CMK (cell line): ENCODE data around the gene ATP6V1E1.

Source experiments
- DNase-seq: peaks from one replicate; pipeline ENCODE4 v3.0.0-alpha.2; 2010; ENCODE audit warnings: low read depth

Gene ATP6V1E1

DNA sequence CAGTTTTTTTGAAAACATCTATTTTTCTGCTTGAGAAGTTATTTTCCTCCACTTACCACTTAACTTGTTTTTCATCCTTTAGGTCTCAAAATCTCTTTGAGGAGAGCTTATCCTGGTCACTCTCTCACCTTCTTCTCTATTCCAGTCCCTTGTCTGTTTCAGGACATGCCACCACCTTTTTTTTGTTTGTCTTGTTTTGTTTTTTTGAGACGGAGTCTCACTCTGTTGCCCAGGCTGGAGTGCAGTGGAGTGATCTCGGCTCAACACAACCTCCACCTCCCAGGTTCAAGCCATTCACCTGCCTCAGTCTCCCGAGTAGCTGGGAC, 5.4 kb upstream of the ATP6V1E1 start:
- DNase-seq: no peak

DNA sequence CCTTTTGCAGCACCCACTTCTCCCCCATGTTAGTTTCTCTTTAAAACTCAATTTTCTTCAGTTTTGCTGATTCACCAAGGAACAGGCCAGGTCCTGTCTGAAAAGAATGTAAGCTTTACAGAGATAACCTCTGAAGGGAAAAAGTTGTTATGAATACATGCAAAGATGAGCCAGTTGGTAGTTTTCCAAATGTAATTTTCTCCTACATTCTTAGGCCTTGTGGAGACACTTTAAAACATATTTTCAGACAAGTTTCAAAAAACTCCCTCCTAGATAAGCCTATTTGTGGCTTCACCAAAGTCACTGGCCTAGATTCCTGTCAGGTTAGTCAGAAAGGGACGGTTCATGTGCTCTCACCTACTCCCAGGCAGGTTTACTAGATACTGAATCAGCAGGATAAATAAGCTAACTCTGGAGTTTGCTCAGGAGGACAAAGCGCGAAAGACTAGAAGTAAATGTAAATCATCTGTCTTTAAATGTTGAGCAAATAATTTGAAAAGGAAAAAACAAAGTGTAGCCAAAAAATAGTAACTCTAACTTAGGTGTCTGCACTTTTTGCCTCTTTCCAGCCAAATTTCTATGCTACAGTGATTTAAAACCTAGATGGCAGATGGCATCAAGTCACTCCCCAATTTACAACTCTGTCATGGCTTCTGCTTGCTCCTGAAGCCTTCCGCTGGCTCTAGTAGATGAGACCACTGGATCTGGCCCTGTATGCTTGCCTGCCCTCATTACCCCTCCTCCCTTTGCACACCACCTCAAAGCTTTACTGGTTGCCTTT, 4.9 kb upstream of the ATP6V1E1 start:
- no peak for DNase-seq

DNA sequence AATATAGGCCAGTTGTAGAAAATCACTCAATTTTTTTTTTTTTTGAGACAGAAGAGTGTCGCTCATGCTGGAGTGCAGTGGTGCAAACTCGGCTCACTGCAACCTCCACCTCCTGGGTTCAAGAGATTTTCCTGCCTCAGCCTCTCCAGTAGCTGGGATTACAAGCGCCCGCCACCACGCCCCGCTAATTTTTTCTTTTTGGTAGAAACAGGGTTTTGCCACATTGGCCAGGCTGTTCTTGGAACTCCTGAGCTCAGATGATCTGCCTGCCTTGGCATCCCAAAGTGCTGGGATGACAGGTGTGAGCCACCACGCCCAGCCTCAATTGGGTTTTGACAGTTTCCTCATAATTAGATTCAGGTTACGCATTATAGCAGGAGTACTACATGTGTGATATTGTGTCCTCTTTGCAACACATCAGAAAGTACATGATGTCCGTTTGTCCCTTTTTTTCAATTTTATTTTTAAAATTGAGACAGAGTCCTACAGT, 2.6 kb upstream of the ATP6V1E1 start:
- no peak for DNase-seq

DNA sequence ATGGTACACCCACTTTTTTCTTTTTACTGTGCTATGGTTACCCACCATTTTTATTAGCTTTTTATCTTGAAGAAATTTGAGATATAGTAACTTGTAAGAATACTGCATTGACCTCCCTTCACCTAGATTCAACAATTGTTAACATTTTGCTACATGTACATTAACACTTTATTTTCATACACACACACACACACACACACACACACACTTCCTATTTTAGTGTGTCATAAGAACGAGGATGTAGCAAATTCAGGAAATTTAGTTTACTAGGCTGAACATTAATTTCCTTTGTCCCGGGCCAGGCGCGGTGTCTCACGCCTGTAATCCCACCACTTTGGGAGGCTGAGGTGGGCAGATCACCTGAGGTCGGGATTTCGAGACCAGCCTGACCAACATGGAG, 1.1 kb upstream of the ATP6V1E1 start:
- no peak for DNase-seq

DNA sequence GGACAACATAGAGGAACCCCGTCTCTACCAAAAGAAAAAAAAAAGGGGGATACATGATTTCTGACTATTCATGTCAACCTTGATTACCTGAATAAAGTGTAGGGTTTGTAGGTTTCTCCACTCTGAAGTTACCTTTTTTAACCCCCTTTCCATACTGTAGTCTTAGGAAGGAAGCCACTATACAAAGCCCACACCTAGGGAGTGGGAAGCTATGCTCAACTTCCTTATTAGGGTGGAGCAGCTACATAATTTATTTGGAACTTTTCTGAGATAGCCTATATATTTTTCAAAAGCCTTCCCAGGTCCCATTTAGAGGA, 582 bp upstream of the ATP6V1E1 start:
- no peak for DNase-seq

DNA sequence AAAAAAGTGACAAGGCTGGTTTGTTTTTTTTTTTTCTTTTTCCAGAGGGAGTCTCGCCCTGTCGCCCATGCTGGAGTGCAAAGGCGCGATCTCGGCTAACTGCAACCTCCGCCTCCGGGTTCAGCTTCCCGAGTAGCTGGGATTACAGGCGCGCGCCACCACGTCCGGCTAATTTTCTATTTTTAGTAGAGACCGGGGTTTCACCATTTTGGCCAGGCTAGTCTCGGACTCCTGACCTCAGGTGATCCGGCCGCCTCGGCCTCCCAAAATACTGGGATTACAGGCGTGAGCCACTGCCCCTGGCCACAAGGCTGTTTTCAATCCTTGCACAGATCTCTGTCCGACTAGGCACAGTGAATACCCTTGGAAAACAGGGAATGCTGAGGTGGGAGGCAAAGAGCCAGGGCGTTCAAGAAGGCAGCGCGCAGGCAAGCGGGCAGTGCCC, 566 bp downstream of the ATP6V1E1 start:
- no peak for DNase-seq

DNA sequence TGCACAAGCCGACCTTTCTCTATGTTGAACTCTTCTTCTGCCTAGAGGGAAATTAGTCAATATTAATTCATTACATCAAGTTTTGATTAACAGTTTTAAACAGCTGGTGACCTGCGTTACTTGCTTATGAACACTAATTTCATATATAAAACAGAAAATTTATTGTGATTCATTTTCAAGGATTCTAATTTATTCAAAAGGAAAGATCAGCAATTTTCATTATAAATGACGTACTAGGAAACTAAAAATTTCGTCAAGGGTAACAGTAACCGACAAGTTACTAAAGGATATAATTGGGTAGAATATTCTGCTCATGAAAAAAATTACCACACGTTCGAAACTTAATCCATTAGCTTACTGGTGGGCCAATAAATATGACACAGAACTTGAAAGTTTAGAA, 15.3 kb downstream of the ATP6V1E1 start:
- no peak for DNase-seq

DNA sequence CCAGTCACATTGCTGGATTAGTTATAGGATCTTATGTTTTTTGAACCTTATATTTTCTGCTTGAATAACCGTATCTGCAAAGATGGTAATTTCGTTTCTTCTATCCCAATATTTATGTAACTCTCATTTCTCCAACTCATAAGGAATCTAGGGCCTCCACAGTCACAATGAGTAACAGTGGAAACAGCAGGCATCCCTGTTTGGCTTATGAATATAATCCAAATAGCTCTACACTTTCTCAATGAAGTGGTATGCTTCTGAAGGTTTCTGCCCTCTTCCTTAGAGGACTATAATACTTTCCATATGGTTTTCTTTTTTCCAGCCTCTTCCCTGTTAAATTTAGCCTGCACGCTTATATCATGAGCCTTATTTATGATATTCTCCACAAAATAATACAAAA, 16.5 kb downstream of the ATP6V1E1 start:
- no peak for DNase-seq

DNA sequence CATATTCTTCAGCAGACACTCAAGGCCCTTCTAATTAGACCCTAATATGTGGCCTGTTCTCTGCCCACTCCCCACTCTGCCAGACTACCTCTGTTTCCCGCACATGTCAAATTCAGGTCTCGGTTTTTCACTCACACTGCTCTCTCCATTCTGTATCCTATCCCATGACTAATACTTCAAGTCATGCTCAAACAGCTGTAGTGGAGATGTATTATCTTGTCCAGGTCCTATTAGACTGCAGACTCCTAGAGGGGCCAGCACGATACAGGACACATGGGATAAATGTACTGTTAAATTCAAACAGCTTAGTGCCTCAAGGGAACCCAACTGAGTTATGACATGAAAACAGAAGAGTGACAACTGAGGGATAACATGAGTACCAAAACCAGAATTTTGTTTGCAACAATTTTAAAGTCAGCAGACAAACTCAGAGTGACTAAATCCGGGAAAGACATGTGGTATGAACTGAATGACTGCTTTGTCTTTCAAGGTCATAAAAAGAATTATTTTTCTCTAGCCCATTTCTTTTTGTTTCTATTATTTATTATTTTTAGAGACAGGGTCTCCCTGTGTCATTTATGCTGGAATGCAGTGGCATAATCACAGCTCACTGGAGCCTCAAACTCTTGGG, 20.5 kb downstream of the ATP6V1E1 start:
- DNase-seq: no peak

DNA sequence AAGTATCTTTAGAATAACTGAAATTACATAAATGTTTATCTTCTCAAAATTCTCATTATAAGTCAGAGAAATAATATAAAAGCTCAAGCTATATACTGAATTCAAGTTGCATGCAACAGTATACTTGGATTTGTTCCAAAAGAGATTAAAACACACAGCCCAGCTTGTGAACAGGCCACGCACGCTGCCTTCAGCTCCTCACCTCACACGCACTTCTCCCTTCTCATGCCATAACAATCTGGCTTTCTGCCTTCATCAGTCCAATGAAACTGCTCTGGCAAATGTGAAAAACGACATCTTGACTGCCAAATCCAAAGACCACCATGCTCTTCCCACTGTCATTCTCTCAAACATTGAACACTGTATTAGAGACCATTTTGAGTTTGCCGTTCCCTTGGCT, 22.1 kb downstream of the ATP6V1E1 start:
- no peak for DNase-seq

DNA sequence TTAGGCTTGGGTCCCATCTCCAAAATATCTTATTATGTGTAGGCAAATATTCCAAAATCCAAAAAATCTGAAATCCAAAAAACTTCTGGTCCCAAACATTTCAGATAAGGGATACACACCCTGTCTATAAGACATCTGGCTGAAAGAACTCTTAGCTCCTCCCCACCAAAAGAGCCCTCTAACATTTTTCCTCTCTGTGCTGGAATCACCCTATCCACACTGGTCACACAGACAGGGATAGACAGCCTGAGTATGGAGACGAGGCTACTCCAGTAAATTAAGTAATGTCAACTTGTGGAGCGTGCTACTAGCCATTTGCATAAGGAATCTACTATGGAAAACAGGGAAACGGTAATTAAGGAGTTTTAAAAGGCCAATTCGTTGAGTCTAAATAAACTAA, 24.9 kb downstream of the ATP6V1E1 start:
- DNase-seq: no peak

DNA sequence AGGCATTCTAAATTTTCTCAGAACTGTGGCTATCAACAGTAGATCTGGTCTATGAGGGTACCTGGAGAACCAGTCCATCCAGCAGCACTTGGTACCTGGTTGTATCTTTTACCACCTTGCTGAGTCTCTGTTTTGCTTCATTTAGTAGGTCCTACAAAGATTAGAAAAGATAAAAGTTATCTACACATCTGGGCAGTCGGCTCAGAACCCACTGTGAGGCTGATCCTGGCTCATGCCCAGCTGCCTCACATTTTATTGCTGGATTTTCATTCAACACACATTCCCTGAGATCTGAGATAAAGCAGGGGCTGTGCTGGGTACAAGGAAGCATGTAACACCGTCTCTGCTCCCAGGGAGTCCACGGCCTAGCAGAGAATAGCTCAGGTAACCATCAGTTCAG, 27.5 kb downstream of the ATP6V1E1 start:
- DNase-seq: no peak

DNA sequence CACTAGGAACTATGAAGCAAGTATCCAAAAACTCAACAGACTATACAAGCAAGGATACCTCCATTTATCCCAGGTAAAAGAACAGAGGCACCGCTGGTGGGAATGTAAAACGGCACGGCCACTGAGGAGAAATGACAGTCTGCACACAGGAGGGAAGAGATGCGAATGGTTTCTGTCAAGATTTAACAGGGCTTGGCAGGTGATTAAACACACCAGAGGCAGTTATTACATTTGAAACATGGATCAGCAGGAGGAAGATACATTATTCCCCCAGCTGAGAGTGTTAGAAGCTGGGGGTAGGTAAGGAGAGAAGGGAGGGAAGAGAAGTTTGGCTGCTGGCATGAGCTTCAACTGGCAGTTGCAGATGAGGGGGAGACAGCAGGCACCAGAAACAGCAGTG, 30.2 kb downstream of the ATP6V1E1 start:
- no peak for DNase-seq

DNA sequence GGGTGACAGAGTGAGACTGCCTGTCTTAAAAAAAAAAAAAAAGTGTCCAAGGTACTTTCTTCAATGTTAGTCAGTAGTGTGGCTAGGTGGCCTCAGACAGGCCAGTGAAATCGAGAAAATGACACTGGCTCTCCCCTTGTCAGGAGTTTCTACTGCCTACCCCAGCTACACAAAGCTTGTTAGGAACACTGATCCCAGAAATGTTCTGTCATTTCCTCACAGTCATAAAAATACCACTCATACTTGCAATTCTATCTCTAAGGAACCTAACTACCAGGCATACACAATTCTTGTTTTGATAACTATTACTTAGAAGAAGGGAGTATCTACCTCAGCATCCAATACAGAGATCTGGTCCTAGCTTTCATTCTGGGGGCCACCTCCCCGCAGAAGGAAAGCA, 31.3 kb downstream of the ATP6V1E1 start:
- DNase-seq: no peak

DNA sequence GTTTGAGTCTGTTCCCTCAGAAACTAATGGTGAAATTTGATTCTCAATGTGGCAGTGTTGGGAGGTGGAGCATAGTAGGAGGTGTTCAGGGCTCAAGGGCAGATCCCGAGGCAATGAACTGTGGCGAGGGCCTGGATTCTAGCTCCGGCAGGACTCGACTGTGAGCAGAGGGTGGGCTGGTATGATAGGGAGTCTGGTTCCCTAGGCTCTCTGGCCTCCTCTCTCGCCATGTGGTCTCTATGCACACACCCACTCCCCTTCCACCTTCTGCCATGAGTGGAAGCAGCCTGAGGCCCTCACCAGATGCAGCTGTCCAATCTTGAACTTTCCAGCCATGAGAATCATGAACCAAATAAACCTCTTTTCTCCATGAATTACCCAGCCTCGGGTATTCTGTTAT, 32.3 kb downstream of the ATP6V1E1 start:
- DNase-seq: no peak

DNA sequence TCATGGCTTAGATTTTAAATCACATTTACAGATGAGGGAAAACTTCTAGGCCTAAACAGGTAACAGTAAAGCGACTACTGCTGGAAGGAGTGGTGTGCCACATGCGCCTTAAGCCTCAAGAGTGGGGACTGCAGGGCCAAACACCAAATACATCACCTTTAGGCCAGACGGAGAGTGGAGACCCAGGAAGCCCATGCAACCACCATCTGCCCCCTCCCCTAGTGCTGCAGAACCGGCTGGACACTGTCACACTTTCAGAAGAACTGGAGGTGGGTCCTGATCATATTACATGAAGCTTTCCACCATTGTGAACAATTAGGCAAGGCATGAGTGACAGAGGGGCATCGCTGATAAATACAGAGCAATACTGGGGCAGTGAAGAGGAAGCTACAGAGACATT, 36.3 kb downstream of the ATP6V1E1 start:
- no peak for DNase-seq

DNA sequence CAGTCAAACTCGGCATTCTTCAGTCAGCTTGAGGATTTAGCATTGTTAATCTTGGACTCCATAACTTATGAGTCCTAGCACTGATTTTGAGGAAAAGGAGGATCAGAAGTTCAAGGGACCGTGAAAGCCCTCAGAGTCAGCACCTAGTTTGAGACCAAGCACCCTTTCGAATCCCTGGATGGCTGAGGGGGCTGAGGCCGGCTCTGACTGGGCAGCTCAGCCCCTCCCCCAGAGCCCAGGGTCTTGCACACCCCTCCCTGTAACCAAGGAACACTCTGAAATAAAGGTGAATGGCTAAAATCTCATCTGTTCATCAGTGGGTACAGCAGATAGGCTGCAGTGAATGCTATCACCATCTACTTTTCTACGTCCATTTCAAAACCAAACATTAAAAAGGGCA, 38.0 kb downstream of the ATP6V1E1 start:
- no peak for DNase-seq

DNA sequence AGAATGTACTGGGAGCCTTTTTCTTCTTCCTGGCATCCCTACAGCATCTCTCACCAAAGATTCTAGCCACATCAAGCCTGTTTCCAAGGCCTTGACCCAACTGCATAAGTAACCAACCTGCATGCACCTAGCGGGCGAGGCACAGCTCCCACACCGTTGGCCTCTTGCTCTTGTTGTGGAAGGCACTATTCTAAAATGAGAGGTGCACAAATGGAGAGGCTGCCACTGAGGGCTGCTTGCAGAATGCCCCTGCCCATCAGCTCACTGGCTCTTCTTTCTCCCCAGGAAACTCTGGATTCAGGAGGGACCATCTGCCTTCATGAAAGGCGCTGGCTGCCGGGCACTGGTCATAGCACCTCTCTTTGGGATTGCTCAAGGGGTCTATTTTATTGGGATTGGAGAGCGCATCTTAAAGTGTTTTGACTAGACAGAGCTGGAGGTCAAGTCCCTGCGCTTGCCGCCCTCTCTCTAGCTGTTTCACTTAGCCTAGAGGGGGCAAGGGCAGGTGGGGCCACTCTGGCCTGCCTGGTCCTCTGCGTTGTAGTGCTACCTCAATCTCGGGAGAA, 38.7 kb downstream of the ATP6V1E1 start:
- DNase-seq: no peak

DNA sequence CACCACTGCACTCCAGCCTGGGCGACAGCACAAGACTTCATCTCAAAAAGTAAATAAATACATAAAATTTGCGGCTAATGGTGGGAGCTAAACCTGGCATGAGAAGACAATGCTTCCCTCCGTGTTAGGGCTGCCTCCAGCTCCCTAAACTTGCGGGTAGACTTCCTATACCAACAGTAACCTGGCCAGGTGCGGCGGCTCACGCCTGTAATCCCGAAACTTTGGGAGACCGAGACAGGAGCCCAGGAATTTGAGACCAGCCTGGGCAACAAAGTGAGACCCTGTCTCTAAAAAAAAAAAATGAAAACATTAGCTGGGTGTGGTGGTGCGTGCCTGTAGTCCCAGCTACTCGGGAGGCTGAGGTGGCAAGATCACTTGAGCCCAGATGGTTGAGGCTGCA, 39.9 kb downstream of the ATP6V1E1 start:
- DNase-seq: no peak

DNA sequence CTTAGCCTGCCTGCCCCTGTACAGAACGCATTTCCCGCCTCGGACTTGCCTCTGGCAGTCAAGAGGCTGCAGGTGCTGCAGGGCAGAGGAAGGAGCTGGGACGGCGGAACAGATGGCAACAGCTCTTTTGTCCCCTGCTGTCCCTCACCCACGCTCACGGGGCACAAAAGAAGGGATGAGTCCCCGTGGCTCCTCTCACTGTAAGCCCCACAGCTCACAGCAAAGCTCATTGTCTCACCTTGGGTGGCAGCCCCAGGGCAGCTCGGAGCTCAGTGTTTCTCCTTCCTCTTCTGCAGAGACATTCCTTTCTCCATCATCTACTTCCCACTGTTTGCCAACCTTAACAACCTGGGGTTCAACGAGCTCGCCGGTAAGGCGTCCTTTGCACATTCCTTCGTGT, 40.9 kb downstream of the ATP6V1E1 start:
- DNase-seq: no peak

DNA sequence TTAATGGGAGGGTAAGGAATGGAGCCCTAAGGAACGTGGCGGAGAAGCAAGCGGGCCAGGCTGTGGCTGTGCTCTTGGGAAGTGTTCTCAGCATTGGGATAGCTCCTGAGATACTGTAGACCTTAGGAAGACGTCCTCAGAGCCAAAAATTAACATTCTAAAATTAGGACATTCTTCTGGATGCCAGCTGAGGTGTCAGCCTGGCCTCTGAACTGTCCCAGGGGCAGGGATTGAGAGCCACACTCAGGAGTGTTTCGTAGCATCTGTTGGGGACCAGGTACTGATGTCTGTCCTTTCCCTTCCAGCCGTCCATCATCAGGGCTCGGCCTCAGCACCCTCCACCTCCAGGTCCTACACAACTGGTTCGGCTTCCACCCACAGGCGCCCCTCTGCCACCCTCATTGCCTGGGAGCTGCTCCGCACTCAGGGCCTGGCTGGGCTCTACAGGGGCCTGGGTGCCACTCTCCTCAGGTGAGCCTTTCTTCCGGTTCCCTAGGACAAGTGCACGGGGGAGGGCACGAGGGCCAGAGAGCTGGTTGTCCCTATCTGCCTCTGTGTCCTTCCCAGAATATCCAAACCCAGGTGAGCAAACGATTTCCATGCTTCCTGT, 41.6 kb downstream of the ATP6V1E1 start:
- no peak for DNase-seq

DNA sequence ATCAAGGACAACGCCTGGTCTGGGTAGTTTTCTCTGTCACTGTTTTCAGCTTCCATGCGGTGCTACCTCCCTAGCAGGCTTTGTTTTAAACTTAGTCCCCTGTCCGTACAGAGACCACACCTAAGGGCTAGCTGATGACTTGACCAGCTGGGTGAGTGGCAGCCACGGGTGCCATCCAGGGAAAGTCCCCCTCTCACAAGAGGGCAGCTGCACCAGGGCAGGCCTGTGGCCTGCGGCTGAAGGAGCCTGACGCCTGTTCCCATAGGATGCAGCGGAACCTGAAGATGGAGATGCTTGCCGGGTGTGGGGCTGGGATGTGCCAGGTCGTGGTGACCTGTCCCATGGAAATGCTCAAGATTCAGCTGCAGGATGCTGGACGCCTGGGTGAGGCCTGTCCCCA, 45.4 kb downstream of the ATP6V1E1 start:
- no peak for DNase-seq

DNA sequence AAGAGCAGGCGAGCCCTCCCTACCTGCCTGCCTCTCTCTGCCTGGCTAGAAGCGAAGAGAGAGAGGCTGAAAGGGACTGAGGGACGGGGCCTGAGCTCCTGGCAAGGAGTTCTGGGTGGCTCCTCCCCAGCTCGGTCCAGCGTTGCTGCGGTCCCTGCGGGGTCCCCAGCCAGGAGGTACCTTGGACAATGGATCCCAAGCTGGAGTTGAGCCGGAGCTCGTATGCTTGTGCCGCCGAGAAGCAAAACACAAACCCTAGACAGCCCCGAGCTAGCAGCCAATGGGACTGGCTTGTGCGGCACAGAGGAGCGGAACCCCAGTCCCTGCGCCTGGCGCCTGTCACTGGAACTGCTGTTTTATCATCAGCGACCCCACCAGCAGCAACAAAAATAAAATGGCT, 46.9 kb downstream of the ATP6V1E1 start:
- DNase-seq: no peak
